Astrocyte (in vitro differentiated cells and primary cell): Measurements from ENCODE around the gene RDH11. TPM values are rescaled to one million over a fixed set of nuclear protein-coding genes. Genes with fewer than 3 reads are reported as not detected.

ENCODE experiments used
- DNase-seq: peaks from one replicate; pipeline ENCODE4 v3.0.0-alpha.2; 2010; ENCODE audit warnings: low read depth
- FAIRE-seq: peaks from 2 replicates; lab custom pipeline; 2011; peaks lifted over from hg19 to GRCh38; lab: Jason Lieb, UNC
- H2AFZ ChIP-seq: 2 replicates; pipeline ENCODE4 v1.6.0; 2012; ENCODE audit warnings: low read depth, low read length, inconsistent platforms
- H3K27ac ChIP-seq: 2 replicates; pipeline ENCODE4 v1.5.1; 2011; ENCODE audit warnings: low read depth, low read length, inconsistent platforms
- H3K27me3 ChIP-seq: 2 replicates; pipeline ENCODE4 v1.6.0; 2011; ENCODE audit warnings: low read length, inconsistent platforms; ENCODE audit not compliant: insufficient read depth
- H3K36me3 ChIP-seq: 2 replicates; pipeline ENCODE4 v1.5.1; 2011; ENCODE audit warnings: low read length, inconsistent platforms; ENCODE audit not compliant: insufficient read depth
- H3K4me1 ChIP-seq: 2 replicates; pipeline ENCODE4 v1.5.1; 2011; ENCODE audit warnings: low read length, inconsistent platforms; ENCODE audit not compliant: insufficient read depth
- H3K4me2 ChIP-seq: 2 replicates; pipeline ENCODE4 v1.6.0; 2012; ENCODE audit warnings: low read length, inconsistent platforms
- H3K4me3 ChIP-seq: 2 replicates; pipeline ENCODE4 v1.5.1; 2011; ENCODE audit warnings: low read depth, mild to moderate bottlenecking, low read length, inconsistent platforms; ENCODE audit not compliant: insufficient read depth
- H3K79me2 ChIP-seq: 2 replicates; pipeline ENCODE4 v1.6.0; 2012; ENCODE audit warnings: mild to moderate bottlenecking, low read length, inconsistent platforms; ENCODE audit not compliant: insufficient read depth
- H3K9ac ChIP-seq: 2 replicates; pipeline ENCODE4 v1.6.0; 2012; ENCODE audit warnings: mild to moderate bottlenecking, low read length, inconsistent platforms
- H3K9me3 ChIP-seq: 2 replicates; pipeline ENCODE4 v1.5.1; 2012; ENCODE audit warnings: low read depth, mild to moderate bottlenecking, low read length, inconsistent platforms; ENCODE audit not compliant: insufficient read depth
- H4K20me1 ChIP-seq: 2 replicates; pipeline ENCODE4 v1.6.0; 2012; ENCODE audit warnings: low read length, inconsistent platforms; ENCODE audit not compliant: insufficient read depth
- H3K27ac Mint-ChIP-seq: one replicate; pipeline ENCODE4 v1.8.0; 2021; ENCODE audit warnings: mild to moderate bottlenecking, mixed read lengths; ENCODE audit not compliant: unreplicated experiment
- H3K27me3 Mint-ChIP-seq: one replicate; pipeline ENCODE4 v1.8.0; 2021; ENCODE audit warnings: low read depth, mixed read lengths; ENCODE audit not compliant: unreplicated experiment
- H3K36me3 Mint-ChIP-seq: one replicate; pipeline ENCODE4 v1.8.0; 2021; ENCODE audit warnings: low read depth, mixed read lengths; ENCODE audit not compliant: unreplicated experiment
- H3K4me1 Mint-ChIP-seq: one replicate; pipeline ENCODE4 v1.8.0; 2021; ENCODE audit warnings: low read depth, mixed read lengths; ENCODE audit not compliant: unreplicated experiment
- H3K4me3 Mint-ChIP-seq: one replicate; pipeline ENCODE4 v1.8.0; 2021; ENCODE audit warnings: mild to moderate bottlenecking, moderate library complexity, mixed read lengths; ENCODE audit not compliant: unreplicated experiment
- H3K9me3 Mint-ChIP-seq: one replicate; pipeline ENCODE4 v1.8.0; 2021; ENCODE audit warnings: mild to moderate bottlenecking, mixed read lengths; ENCODE audit not compliant: unreplicated experiment
- CTCF ChIP-seq: IDR thresholded peaks from 2 replicates; pipeline ENCODE4 v1.5.1; 2011; ENCODE audit warnings: low read depth, mild to moderate bottlenecking, inconsistent platforms, low read length, moderate library complexity; ENCODE audit not compliant: insufficient read depth
- EZH2 ChIP-seq: IDR thresholded peaks from 2 replicates; pipeline ENCODE4 v1.6.1; 2012; ENCODE audit warnings: mild to moderate bottlenecking, low read length, inconsistent platforms; ENCODE audit not compliant: insufficient read depth
- total RNA-seq: library from RNA; stranded (reverse); gene quantifications from 2 replicates; pipeline ENCODE4 v1.2.1, GENCODE V29; 2021

The RDH11 gene
- total RNA-seq, 1 donor from 2014 or later = 96.2 TPM

- FAIRE-seq = no peak
- Histone ChIP-seq H4K20me1 (peaks cover 67% of the 10 kb centered on the region), H2AFZ (no peak overlapping the region), H3K4me3 (no peak overlapping the region), H3K27ac (no peak overlapping the region), H3K4me2 (no peak overlapping the region), H3K9me3 (no peaks in the 10 kb centered on the region), H3K4me1 (no peaks in the 10 kb centered on the region), H3K79me2 (peaks cover 38% of the 10 kb centered on the region), H3K9ac (no peak overlapping the region), H3K36me3 (peaks cover 40% of the 10 kb centered on the region), H3K27me3 (no peaks in the 10 kb centered on the region)
- Mint-ChIP-seq H3K4me3 (no peak overlapping the region), H3K27ac (no peak overlapping the region), H3K4me1 (peaks cover 6% of the 10 kb centered on the region), H3K9me3 (no peaks in the 10 kb centered on the region), H3K27me3 (no peaks in the 10 kb centered on the region), H3K36me3 (peaks cover 21% of the 10 kb centered on the region)
- no peak for TF ChIP-seq EZH2
- TF ChIP-seq CTCF = no peak
- no peak for DNase-seq
Observed at GRCh38 chr14:67680941-67681340, 14.6 kb downstream of the RDH11 start.

- H3K27ac ChIP-seq = peak overlapping the region; percentile 29
- H3K4me3 Mint-ChIP-seq = no peak overlapping the region
- H4K20me1 ChIP-seq = peaks cover 60% of the 10 kb centered on the region
- no peak overlapping the region for H3K9ac ChIP-seq
- H3K4me2 ChIP-seq = peak overlapping the region; percentile 12
- peaks cover 16% of the 10 kb centered on the region for H3K36me3 Mint-ChIP-seq
- TF ChIP-seq EZH2 (no peak), CTCF (no peak)
- H3K4me3 ChIP-seq = no peak overlapping the region
- FAIRE-seq (peak; percentile 96), DNase-seq (peak; percentile 85)
- no peaks in the 10 kb centered on the region for H3K27me3 Mint-ChIP-seq
- peaks cover 4% of the 10 kb centered on the region for H3K4me1 ChIP-seq
- H3K9me3 ChIP-seq = no peaks in the 10 kb centered on the region
- H2AFZ ChIP-seq = no peak overlapping the region
- no peaks in the 10 kb centered on the region for H3K9me3 Mint-ChIP-seq
- H3K27ac Mint-ChIP-seq = peak overlapping the region; percentile 62
- peaks cover 9% of the 10 kb centered on the region for H3K4me1 Mint-ChIP-seq
- H3K79me2 ChIP-seq = peaks cover 40% of the 10 kb centered on the region
- peaks cover 37% of the 10 kb centered on the region for H3K36me3 ChIP-seq
- H3K27me3 ChIP-seq = no peaks in the 10 kb centered on the region
Observed at GRCh38 chr14:67680121-67680602, 15.4 kb downstream of the RDH11 start.

- Histone ChIP-seq H3K9ac (no peak overlapping the region), H3K27ac (no peak overlapping the region), H4K20me1 (peaks cover 54% of the 10 kb centered on the region), H3K4me3 (no peak overlapping the region), H3K36me3 (peaks cover 27% of the 10 kb centered on the region), H3K4me2 (no peak overlapping the region), H2AFZ (no peak overlapping the region), H3K4me1 (peaks cover 6% of the 10 kb centered on the region), H3K79me2 (peaks cover 41% of the 10 kb centered on the region), H3K9me3 (no peaks in the 10 kb centered on the region), H3K27me3 (no peaks in the 10 kb centered on the region)
- FAIRE-seq (no peak), DNase-seq (no peak)
- TF ChIP-seq EZH2 (no peak), CTCF (no peak)
- Mint-ChIP-seq H3K27me3 (no peaks in the 10 kb centered on the region), H3K27ac (no peak overlapping the region), H3K36me3 (peaks cover 13% of the 10 kb centered on the region), H3K9me3 (no peaks in the 10 kb centered on the region), H3K4me1 (peaks cover 9% of the 10 kb centered on the region), H3K4me3 (no peak overlapping the region)
Observed at GRCh38 chr14:67679006-67679405, 16.6 kb downstream of the RDH11 start.
